Stimulated activated naive B cell treated with anti-CD40 and anti-IgM and Interleukin-4, amounts not matched to agents 10 μg/mL and 1 μg/mL and 100 μg/mL, for 72 hours (primary cell): ENCODE measurements around the gene MUC6.

Source experiments
- ATAC-seq, 2 donors: fragments of 150-1000 bp; cut with Tn5 transposase; replicated peaks; 2 replicates each; pipeline ENCODE4 v1.10.0; 2021; ENCODE audit warnings: moderate library complexity in 1 of 2
- DNase-seq: peaks from one replicate; pipeline ENCODE4 v3.0.0; 2021
- H3K27ac Mint-ChIP-seq: one replicate; pipeline ENCODE4 v1.8.0; 2022; ENCODE audit warnings: mild to moderate bottlenecking, mixed read lengths
- H3K27me3 Mint-ChIP-seq, 2 donors: one replicate each; pipeline ENCODE4 v1.8.0; 2022; ENCODE audit warnings: mixed read lengths in 2 of 2
- H3K36me3 Mint-ChIP-seq, 2 donors: one replicate each; pipeline ENCODE4 v1.8.0; 2022; ENCODE audit warnings: mixed read lengths in 2 of 2, mild to moderate bottlenecking in 1 of 2
- H3K4me1 Mint-ChIP-seq, 2 donors: one replicate each; pipeline ENCODE4 v1.8.0; 2022; ENCODE audit warnings: mixed read lengths in 2 of 2, mild to moderate bottlenecking in 1 of 2
- H3K4me3 Mint-ChIP-seq, 2 donors: one replicate each; pipeline ENCODE4 v1.8.0; 2022; ENCODE audit warnings: mild to moderate bottlenecking in 2 of 2, mixed read lengths in 2 of 2, moderate library complexity in 1 of 2
- H3K9me3 Mint-ChIP-seq, 2 donors: one replicate each; pipeline ENCODE4 v1.8.0; 2022; ENCODE audit warnings: mixed read lengths in 2 of 2, mild to moderate bottlenecking in 1 of 2

MUC6 gene

DNA sequence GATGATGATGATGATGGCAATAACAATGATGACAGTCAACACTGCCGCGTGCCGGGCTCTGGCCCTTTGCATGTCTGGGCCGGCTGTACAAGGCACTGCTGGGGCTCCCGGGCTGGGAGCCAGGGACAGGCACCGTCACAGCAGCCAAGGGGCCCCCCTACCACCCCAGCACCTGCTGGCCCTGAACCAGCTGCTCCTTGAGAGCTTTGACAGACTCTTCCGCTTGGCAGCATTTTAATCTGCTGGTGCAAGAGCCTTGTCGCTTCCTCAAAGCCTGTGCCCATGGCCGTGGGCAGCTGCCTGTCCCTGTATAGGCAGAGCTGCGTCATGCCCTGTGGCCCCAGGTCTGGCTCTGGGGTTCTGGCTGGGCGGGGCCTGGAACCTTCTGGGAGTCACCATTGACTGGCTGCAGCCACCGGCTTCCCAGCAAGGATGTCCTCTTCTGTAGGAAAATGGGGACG lies 12.9 kb upstream of the MUC6 start:
- peaks cover 4% of the 10 kb centered on the region in 2 donors for H3K9me3 Mint-ChIP-seq
- H3K36me3 Mint-ChIP-seq: no peaks in the 10 kb centered on the region
- ATAC-seq (no peak), DNase-seq (no peak)
- H3K27me3 Mint-ChIP-seq: peaks cover 32 to 50% of the 10 kb centered on the region in 2 donors
- no peak overlapping the region for H3K27ac Mint-ChIP-seq
- no peak overlapping the region for H3K4me3 Mint-ChIP-seq
- H3K4me1 Mint-ChIP-seq: peaks cover 5 to 6% of the 10 kb centered on the region in 2 donors

- peaks cover 32 to 50% of the 10 kb centered on the region in 2 donors for H3K27me3 Mint-ChIP-seq
- H3K27ac Mint-ChIP-seq: no peak overlapping the region
- H3K4me3 Mint-ChIP-seq: no peak overlapping the region
- DNase-seq (no peak), ATAC-seq (no peak)
- H3K4me1 Mint-ChIP-seq: peaks cover 5 to 6% of the 10 kb centered on the region in 2 donors
- peaks cover 4% of the 10 kb centered on the region in 2 donors for H3K9me3 Mint-ChIP-seq
- no peaks in the 10 kb centered on the region for H3K36me3 Mint-ChIP-seq
Observed at GRCh38 chr11:1049071-1049405, 12.5 kb upstream of the MUC6 start.

DNA sequence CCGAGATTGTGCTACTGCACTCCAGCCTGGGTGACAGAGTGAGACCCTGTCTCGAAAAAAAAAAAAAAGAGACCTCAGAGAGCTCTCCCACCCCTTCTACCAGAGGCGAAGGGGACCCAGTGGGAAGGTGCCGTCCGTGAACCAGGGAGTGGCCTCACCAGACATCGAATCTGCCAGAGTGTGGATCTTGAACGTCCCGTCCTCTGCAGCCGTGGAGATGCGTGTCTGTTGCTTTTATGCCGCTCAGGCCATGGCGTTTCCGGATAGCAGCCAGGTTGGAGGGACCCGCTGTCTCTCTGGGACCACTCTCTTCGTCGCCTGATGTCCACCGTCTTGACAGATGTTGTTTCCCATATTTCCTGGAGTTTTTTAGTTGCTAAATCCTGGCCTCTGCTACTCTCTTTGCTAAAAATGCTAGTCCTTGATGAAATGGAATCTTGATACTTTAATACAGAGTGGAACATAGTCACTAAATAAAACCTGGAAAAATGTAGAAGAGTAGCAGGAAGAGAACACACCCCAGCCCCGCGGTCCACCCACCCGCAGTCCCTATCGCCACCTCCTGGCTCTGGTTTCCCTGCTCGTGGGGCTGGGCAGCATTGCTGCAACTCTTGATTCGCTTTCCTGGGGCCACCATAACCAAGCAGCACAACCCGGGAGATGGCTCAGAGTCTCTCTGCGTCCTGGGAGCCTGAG lies 12.0 kb upstream of the MUC6 start:
- H3K27ac Mint-ChIP-seq: no peak overlapping the region
- H3K4me1 Mint-ChIP-seq: peaks cover 5 to 6% of the 10 kb centered on the region in 2 donors
- no peaks in the 10 kb centered on the region for H3K36me3 Mint-ChIP-seq
- DNase-seq (no peak), ATAC-seq (no peak)
- no peak overlapping the region for H3K4me3 Mint-ChIP-seq
- peaks cover 4% of the 10 kb centered on the region in 2 donors for H3K9me3 Mint-ChIP-seq
- H3K27me3 Mint-ChIP-seq: peaks cover 32 to 55% of the 10 kb centered on the region in 2 donors

- Mint-ChIP-seq H3K9me3 (peaks cover 4% of the 10 kb centered on the region in 2 donors), H3K36me3 (no peaks in the 10 kb centered on the region), H3K27me3 (peaks cover 32 to 57% of the 10 kb centered on the region in 2 donors), H3K27ac (no peak overlapping the region), H3K4me1 (peaks cover 5 to 6% of the 10 kb centered on the region in 2 donors), H3K4me3 (no peak overlapping the region)
- DNase-seq: no peak
- ATAC-seq: no peak
Observed at GRCh38 chr11:1047595-1048156, 11.2 kb upstream of the MUC6 start.

- Mint-ChIP-seq H3K4me3 (no peak overlapping the region), H3K27ac (no peak overlapping the region), H3K27me3 (peaks cover 21 to 42% of the 10 kb centered on the region in 2 donors), H3K4me1 (no peaks in the 10 kb centered on the region), H3K36me3 (no peaks in the 10 kb centered on the region), H3K9me3 (peaks cover 4% of the 10 kb centered on the region in 2 donors)
- DNase-seq (no peak), ATAC-seq (no peak)
Observed at GRCh38 chr11:1044160-1044559, 7.6 kb upstream of the MUC6 start.

- Mint-ChIP-seq H3K27me3 (peaks cover 22 to 36% of the 10 kb centered on the region in 2 donors), H3K9me3 (peaks cover 4 to 5% of the 10 kb centered on the region in 2 donors), H3K4me3 (no peak overlapping the region), H3K36me3 (no peaks in the 10 kb centered on the region), H3K27ac (no peak overlapping the region), H3K4me1 (peaks cover 0 to 2% of the 10 kb centered on the region in 2 donors)
- no peak for ATAC-seq
- no peak for DNase-seq
Observed at GRCh38 chr11:1043563-1044096, 7.1 kb upstream of the MUC6 start.

GRCh38 chr11:1042626-1043562 lies 6.4 kb upstream of the MUC6 start:
- no peaks in the 10 kb centered on the region for H3K36me3 Mint-ChIP-seq
- peaks cover 0 to 2% of the 10 kb centered on the region in 2 donors for H3K4me1 Mint-ChIP-seq
- H3K27me3 Mint-ChIP-seq: peaks cover 17 to 29% of the 10 kb centered on the region in 2 donors
- H3K4me3 Mint-ChIP-seq: no peak overlapping the region
- H3K9me3 Mint-ChIP-seq: peaks cover 4 to 5% of the 10 kb centered on the region in 2 donors
- ATAC-seq: no peak
- DNase-seq: no peak
- H3K27ac Mint-ChIP-seq: no peak overlapping the region

GRCh38 chr11:1041936-1042608 lies 5.6 kb upstream of the MUC6 start:
- Mint-ChIP-seq H3K4me1 (peaks cover 0 to 2% of the 10 kb centered on the region in 2 donors), H3K36me3 (no peaks in the 10 kb centered on the region), H3K27ac (no peak overlapping the region), H3K9me3 (peaks cover 4 to 5% of the 10 kb centered on the region in 2 donors), H3K27me3 (peaks cover 12 to 21% of the 10 kb centered on the region in 2 donors), H3K4me3 (no peak overlapping the region)
- DNase-seq (no peak), ATAC-seq (no peak)

GRCh38 chr11:1041471-1041870 lies 5.0 kb upstream of the MUC6 start:
- H3K27ac Mint-ChIP-seq: no peak overlapping the region
- peaks cover 0 to 2% of the 10 kb centered on the region in 2 donors for H3K4me1 Mint-ChIP-seq
- peaks cover 4 to 5% of the 10 kb centered on the region in 2 donors for H3K9me3 Mint-ChIP-seq
- ATAC-seq (no peak), DNase-seq (no peak)
- peaks cover 9 to 17% of the 10 kb centered on the region in 2 donors for H3K27me3 Mint-ChIP-seq
- H3K36me3 Mint-ChIP-seq: no peaks in the 10 kb centered on the region
- no peak overlapping the region for H3K4me3 Mint-ChIP-seq

- H3K36me3 Mint-ChIP-seq: no peaks in the 10 kb centered on the region
- H3K27ac Mint-ChIP-seq: no peak overlapping the region
- peaks cover 4 to 5% of the 10 kb centered on the region in 2 donors for H3K9me3 Mint-ChIP-seq
- DNase-seq: no peak
- H3K27me3 Mint-ChIP-seq: peaks cover 6 to 17% of the 10 kb centered on the region in 2 donors
- peaks cover 0 to 2% of the 10 kb centered on the region in 2 donors for H3K4me1 Mint-ChIP-seq
- no peak for ATAC-seq
- H3K4me3 Mint-ChIP-seq: no peak overlapping the region
Observed at GRCh38 chr11:1041149-1041467, 4.6 kb upstream of the MUC6 start.

DNA sequence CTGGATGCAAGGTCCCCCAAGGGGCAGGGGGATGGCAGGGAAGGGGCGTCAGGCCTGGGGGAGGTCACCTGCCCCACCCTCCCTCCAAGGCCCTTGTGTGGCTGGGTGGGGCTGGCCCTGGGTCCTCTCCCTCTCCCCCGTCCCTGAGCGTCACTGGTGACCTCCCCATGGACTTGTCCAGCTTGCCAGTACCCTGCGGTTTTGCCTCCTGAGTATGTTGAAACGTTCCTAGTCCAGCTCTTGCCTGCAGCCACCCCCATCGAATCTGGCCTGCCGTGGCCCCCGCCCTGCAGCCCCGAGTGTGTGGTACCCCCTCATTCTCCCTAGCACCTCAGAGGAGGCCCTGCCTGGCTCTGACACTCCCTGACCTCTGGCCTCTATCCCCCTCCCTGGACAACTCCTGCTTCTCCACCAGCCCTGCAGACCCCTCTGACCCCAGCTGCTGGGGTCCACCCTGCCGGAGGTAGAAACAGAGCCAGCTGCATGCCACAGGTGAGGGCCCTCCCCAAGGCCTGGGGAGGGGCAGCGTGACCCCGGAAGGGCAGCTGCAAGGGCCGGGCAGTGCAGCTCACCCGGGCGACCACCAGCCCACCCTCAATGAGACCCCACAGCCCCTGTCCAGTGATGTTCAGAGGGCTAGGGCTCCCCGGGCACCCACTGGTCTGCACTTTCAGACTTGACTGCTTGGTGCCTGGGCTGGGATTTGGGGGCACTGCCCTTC lies 4.1 kb upstream of the MUC6 start:
- no peak for ATAC-seq

DNA sequence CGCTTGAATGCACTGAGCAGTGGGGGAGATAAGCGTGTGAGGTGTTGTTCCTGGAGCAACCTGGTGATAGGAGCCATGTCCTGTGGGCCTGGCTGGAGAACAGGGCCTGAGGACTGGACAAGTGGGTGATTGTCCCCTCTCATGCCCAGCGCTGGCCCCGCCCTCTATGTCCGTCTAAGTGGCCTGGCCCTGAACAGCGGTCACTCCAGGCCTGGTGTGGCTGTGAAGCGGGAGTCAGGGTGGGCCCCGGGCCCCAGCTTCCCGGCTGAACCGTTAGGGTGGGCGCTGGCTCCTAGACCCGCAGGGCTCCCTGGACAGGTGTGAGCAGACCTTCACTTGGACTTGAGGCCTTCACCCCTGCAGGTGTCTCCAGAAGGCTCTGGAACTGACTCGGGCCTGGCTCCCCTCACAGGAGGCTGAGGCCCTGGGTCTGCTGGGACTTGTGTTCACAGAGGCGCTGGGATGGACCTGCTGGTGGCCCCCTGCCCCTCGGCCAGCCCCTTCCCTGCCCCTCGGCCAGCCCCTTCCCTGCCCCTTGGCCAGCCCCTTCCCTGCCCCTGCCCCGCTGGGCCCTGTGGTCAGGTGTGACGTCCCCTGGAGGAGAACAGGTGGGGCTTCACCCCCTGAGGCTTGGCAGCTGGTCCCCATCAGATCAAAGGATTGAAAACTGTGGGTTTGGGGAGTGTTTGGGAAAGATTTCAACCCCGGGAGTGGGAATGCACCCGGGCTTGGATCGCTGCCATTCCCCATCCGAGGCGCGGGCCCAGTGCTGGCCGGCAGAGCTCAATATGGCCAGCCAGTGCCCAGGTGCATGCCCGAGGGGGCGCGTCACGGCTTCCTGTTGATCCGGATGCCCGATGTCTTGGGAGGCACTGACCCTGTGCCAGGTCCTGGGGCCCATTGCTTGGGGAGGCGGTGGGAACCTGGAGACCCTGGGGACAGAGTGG lies 3.2 kb upstream of the MUC6 start:
- no peak for ATAC-seq
- DNase-seq: no peak
- Mint-ChIP-seq H3K27ac (no peak overlapping the region), H3K4me1 (peaks cover 0 to 2% of the 10 kb centered on the region in 2 donors), H3K4me3 (no peak overlapping the region), H3K27me3 (peaks cover 4 to 11% of the 10 kb centered on the region in 2 donors), H3K9me3 (peaks cover 0 to 1% of the 10 kb centered on the region in 2 donors), H3K36me3 (no peaks in the 10 kb centered on the region)

More for the DNA sequence above, 4.1 kb upstream of the MUC6 start:
- Mint-ChIP-seq H3K36me3 (no peaks in the 10 kb centered on the region), H3K9me3 (peaks cover 4 to 5% of the 10 kb centered on the region in 2 donors), H3K4me1 (peaks cover 0 to 2% of the 10 kb centered on the region in 2 donors), H3K27me3 (peaks cover 4 to 17% of the 10 kb centered on the region in 2 donors), H3K27ac (no peak overlapping the region), H3K4me3 (no peak overlapping the region)
- DNase-seq: no peak
